ENCODE results near the gene ARRDC1. TPM values are rescaled to one million over a fixed set of nuclear protein-coding genes. Genes with fewer than 3 reads are reported as not detected.

Gene ARRDC1
- total RNA-seq, 1 experiment from 2014 or later: 86.4 TPM

GRCh38 chr9:137650259-137650658 lies 44.8 kb downstream of the ARRDC1 start:
- CTCF ChIA-PET: no interaction called here
- peaks cover 9% of the 10 kb centered on the region for H3K36me3 Mint-ChIP-seq (ENCODE audit: insufficient read depth, unreplicated experiment)

GRCh38 chr9:137650779-137651178 lies 45.3 kb downstream of the ARRDC1 start:
- Mint-ChIP-seq H3K4me3 (ENCODE audit: low read depth, unreplicated experiment) (no peak overlapping the region), H3K27me3 (ENCODE audit: unreplicated experiment) (no peaks in the 10 kb centered on the region), H3K4me1 (ENCODE audit: low read depth, unreplicated experiment) (no peaks in the 10 kb centered on the region), H3K27ac (ENCODE audit: unreplicated experiment) (no peak overlapping the region), H3K9me3 (ENCODE audit: low read depth, unreplicated experiment) (no peaks in the 10 kb centered on the region), H3K36me3 (ENCODE audit: insufficient read depth, unreplicated experiment) (peaks cover 9% of the 10 kb centered on the region)
- CTCF ChIA-PET: no interaction called here
- no peak for DNase-seq
- no TSS peak for BruUV-seq (replicated peaks)
- intact Hi-C loops (cut with micrococcal nuclease; ENCODE audit: unreplicated experiment): no loop called here
- TF ChIP-seq CTCF (IDR thresholded peaks at IDR 0.05; ENCODE audit: unreplicated experiment): no peak

More at GRCh38 chr9:137650259-137650658, 44.8 kb downstream of the ARRDC1 start:
- Mint-ChIP-seq H3K27ac (ENCODE audit: unreplicated experiment) (no peak overlapping the region), H3K4me3 (ENCODE audit: low read depth, unreplicated experiment) (no peak overlapping the region), H3K9me3 (ENCODE audit: low read depth, unreplicated experiment) (no peaks in the 10 kb centered on the region), H3K27me3 (ENCODE audit: unreplicated experiment) (no peaks in the 10 kb centered on the region), H3K4me1 (ENCODE audit: low read depth, unreplicated experiment) (no peaks in the 10 kb centered on the region)
- DNase-seq: no peak
- BruUV-seq (replicated peaks): no TSS peak
- intact Hi-C loops (cut with micrococcal nuclease; ENCODE audit: unreplicated experiment): no loop called here
- no peak for TF ChIP-seq CTCF (IDR thresholded peaks at IDR 0.05; ENCODE audit: unreplicated experiment)

GRCh38 chr9:137656416-137656815 lies 50.9 kb downstream of the ARRDC1 start:
- no TSS peak for BruUV-seq (replicated peaks)
- Mint-ChIP-seq H3K9me3 (ENCODE audit: low read depth, unreplicated experiment) (no peaks in the 10 kb centered on the region), H3K27ac (ENCODE audit: unreplicated experiment) (no peak overlapping the region), H3K27me3 (ENCODE audit: unreplicated experiment) (no peaks in the 10 kb centered on the region), H3K4me1 (ENCODE audit: low read depth, unreplicated experiment) (no peaks in the 10 kb centered on the region), H3K4me3 (ENCODE audit: low read depth, unreplicated experiment) (no peak overlapping the region), H3K36me3 (ENCODE audit: insufficient read depth, unreplicated experiment) (peaks cover 3% of the 10 kb centered on the region)
- no peak for DNase-seq
- CTCF ChIA-PET: no interaction called here
- no peak for TF ChIP-seq CTCF (IDR thresholded peaks at IDR 0.05; ENCODE audit: unreplicated experiment)
- intact Hi-C loops (cut with micrococcal nuclease; ENCODE audit: unreplicated experiment): no loop called here

- no peaks in the 10 kb centered on the region for H3K27me3 Mint-ChIP-seq (ENCODE audit: unreplicated experiment)
- TF ChIP-seq CTCF (IDR thresholded peaks at IDR 0.05; ENCODE audit: unreplicated experiment): no peak
- CTCF ChIA-PET: no interaction called here
- intact Hi-C loops (cut with micrococcal nuclease; ENCODE audit: unreplicated experiment): no loop called here
- no peaks in the 10 kb centered on the region for H3K4me1 Mint-ChIP-seq (ENCODE audit: low read depth, unreplicated experiment)
- no peaks in the 10 kb centered on the region for H3K9me3 Mint-ChIP-seq (ENCODE audit: low read depth, unreplicated experiment)
- no TSS peak for BruUV-seq (replicated peaks)
- H3K36me3 Mint-ChIP-seq (ENCODE audit: insufficient read depth, unreplicated experiment): peaks cover 3% of the 10 kb centered on the region
- H3K27ac Mint-ChIP-seq (ENCODE audit: unreplicated experiment): no peak overlapping the region
- H3K4me3 Mint-ChIP-seq (ENCODE audit: low read depth, unreplicated experiment): no peak overlapping the region
- DNase-seq: no peak
These were observed 52.1 kb downstream of the ARRDC1 start for GRCh38 chr9:137657606-137658005.

All from Calu3 (cell line).